HG02973 (cell line): ENCODE results near the gene H2AZ2.
"Not testable (repeated sequence)": the region's sequence is repeated elsewhere in the genome, so short reads cannot be mapped to it uniquely, and the experiment has no call there.

Source experiments
- ATAC-seq: cut with Tn5 transposase; IDR thresholded peaks from one replicate; pipeline ENCODE4 v1.9.1; 2021; ENCODE audit warnings: moderate library complexity; ENCODE audit not compliant: unreplicated experiment

Gene H2AZ2

DNA sequence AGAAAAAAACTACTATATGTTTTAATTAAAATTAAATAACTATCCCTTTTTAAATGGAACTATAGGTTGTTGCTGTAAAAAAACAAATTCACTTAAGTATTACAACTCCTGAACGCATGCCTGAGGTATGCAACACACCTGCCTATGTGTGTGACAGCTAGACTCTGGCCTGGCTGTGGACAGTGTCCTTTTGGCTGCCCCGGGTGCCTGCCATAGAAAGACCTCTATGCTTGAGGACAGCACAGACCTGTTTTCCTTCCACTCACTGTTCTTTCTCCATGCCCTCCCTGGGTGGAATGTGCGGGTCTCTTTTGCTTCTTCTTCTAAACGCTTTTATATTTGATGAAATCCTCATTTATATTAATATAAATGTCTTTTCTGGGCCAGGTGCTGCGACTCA, 57.9 kb downstream of the H2AZ2 start:
- no peak for ATAC-seq

DNA sequence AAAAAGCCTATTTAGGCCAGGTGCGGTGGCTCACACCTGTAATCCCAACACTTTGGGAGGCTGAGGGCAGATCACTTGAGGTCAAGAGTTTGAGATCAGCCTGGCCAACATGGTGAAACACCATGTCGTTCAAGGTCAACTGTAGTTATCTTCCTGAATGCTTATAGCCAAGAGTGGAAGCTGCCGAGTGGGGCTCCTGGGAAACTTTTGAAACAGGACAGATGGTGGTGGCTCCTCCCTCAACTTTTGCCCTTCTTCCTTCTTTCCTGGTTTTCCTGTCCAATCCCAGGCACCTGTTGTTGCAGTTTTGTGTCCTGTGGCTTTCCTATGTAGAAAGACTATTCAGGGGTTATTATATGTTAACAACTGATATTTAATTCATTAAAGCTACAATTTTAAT, 60.1 kb downstream of the H2AZ2 start:
- no peak for ATAC-seq

- ATAC-seq, result no peak
Measured at GRCh38 chr7:44787041-44787440, 60.8 kb downstream of the H2AZ2 start.

- not testable (repeated sequence) for ATAC-seq
Measured at GRCh38 chr7:44785218-44785617, 62.7 kb downstream of the H2AZ2 start.

GRCh38 chr7:44784364-44784763, 63.5 kb downstream of the H2AZ2 start:
- no peak for ATAC-seq

GRCh38 chr7:44783407-44783806, 64.5 kb downstream of the H2AZ2 start:
- no peak for ATAC-seq

DNA sequence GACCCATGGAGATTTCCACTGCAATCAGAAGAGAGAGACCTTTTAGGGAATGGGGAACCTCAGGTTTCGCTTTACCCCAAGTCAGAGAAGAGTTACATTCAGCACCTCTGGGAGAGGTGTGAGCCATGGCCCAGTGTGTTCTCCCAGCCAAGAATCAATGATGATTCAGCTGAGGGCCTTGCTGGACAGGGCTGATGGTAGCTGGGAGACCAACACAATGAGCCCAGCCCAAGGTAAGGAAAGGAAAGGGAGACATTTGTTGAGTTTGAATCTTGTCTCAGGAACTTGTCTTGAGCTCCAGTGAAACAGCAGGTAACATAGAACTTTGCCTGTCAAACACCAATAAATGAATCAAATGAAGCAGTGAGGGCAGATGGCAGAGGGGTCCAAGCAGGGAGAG, 65.4 kb downstream of the H2AZ2 start:
- no peak for ATAC-seq
